ENCODE data around the gene RNF215.
"Not testable (repeated sequence)": the region's sequence is repeated elsewhere in the genome, so short reads cannot be mapped to it uniquely, and the experiment has no call there.

The RNF215 gene

DNA sequence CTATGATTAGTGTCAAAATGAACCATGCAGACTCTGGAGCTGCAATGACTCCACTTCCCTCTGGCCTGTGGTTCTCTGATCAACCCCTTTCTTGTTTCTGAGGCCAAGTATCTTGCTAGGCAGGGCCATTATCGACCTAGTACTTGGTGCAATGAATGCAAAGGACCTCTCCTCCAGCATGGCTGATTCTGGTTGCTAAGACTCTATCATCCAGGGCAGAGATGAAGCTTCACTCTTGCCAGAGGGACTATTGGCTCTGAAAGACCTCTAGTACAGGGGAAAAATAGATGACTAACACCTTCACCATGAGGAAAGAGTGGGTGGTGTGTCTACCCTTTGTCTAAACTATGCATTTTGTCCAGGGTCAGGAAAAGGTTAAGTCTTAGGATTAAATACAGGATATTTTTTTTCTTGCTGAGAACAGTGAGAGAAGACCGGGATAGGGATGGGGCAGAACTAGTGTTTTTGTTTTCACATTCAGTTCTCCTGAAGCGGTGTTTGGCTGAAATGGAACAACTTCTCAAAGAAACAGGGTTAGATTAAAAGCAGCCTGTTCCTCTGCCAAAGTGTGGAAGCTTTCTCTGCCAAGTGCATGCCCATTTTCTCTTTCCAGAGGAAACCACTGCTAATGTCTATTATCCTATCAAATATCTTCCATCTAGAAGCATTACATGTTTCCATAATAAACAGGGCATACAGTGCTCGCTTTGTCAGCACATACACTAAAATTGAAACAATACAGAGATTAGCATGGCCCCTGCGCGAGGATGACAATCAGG lies 33.3 kb upstream of the RNF215 start:
- no peak for DNase-seq

DNA sequence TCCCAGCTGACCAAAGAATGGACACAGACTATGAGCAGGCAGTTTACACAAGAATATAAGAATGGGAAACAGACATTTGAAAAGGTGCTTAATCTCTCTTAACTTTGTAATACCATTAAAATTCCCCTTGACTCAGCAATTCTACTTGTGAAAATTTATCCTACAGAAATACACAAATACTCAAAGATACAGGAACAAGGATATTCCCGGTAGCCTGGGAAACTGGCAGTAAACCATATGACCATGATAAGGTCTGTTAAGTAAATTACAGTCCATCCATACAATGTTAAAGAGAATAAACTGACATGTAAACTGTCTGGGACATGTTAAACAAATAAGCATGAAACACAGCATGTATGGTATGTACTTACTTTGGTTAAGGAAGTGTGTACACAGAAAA lies 29.6 kb upstream of the RNF215 start:
- DNase-seq, result no peak

DNA sequence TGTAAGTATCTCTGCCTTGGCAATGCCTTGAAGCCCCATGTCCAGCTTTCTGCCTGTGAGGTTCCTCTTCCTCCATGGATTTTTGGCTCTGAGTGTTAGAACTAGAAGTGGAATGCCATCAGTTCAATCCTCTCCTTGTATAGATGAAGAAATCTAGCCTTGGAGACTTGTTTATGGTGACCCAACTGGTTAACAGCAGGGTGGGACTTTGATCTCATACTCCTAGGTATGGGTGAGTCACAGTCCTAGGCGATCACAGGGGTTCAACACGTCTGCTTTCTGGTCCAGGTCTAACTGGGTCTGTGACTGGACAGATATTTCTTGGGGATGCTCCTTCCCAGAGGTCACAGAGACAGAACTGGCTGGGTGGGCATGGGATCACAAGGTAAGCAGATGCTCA lies 29.2 kb upstream of the RNF215 start:
- DNase-seq, result no peak

DNA sequence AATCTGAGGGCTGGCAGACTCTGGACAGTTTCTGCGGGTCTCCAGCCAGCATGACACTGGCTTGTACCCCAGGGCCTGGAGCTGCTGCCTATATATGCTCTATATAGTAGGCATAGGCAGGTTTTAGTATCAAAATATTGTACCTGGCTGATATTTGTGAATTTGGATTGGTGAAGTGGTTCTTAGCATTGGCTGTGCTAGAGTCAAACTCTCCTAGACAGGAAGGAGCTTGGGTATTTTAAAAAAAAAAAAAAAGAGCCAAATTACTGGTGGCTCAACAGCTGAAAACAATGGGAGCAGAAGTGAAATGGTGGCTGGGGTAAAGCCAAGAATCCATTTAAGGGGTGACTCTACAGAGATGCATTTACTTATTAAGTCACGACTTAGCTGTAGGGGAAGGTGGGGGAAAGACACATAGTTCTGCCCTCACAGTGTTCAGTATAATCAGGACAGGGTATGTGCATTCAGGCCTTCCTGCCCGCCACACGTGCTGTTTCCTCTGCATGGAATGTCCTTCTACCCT lies 27.4 kb upstream of the RNF215 start:
- no peak for DNase-seq

DNA sequence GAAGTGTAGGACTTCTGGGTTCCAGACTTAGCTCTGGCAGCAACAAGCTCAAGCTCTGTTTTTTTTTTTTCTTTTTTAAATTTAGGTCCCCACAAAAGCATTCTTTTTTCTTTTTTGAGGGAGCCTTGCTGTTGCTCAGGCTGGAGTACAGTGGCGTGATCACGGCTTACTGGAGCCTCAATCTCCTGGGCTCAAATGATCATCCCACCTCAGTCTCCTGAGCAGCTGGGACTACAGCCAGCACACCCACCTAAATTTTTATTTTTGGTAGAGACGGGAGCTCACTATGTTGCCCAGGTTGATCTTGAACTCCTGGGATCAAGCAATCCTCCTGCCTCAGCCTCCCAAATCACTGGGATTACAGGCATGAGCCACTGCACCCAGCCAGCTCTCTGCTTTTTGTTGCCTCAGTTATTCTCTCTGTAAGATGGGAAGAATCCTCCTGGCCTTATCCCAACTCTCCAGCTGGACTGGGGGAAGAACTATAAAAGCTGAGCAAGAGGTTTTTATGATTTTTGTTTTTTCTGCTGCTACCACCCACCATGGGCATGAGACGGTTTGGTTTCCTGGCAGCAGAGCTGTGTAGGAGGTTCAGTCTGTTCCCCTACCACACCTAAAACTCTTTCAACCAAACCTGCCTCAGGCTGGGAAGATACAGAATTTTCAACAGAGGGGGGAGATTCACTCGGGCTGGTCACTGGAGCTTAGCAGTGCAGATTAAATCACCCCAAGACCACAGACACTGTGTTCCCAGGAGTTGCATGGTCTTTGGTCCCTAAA lies 26.7 kb upstream of the RNF215 start:
- DNase-seq, result no peak

DNA sequence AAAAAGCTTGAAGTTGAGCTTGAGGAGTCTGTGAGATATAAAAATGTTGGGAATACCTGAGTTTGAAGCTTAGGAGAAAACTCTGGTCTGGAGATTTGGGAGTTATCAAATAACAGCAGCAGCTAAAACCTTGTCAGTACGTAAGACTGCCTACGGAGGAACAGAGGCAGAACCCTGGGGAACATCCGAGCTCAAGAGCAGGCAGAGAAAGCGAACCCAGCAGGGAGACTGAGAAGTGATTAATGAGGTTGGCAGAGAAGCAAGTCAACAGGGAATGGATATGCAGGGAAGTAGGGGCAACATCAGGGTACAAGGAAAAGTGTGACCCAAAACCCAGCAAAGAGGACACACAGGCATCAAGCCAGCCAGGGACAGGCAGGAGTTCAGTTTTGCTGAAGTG lies 25.8 kb upstream of the RNF215 start:
- no peak for DNase-seq

DNA sequence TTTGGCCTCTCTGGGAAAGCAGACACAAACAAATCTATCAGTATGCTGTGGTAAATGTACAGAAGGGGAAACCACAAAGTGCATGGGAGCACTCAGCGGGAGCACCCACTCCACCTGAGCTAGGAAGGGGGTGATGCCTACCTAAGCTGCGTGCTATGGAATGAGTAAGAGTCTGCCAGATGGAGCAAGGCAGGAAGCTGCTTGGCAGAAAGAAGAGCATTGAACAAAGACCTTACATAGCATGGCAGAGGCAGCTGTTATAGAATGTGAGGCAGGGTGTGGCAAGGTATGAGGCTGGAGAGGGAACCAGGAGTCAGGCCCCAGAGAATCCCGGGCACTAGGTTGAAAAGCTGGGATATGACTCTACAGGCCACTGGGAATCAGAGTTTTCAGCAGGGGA lies 24.6 kb upstream of the RNF215 start:
- DNase-seq, result no peak

DNA sequence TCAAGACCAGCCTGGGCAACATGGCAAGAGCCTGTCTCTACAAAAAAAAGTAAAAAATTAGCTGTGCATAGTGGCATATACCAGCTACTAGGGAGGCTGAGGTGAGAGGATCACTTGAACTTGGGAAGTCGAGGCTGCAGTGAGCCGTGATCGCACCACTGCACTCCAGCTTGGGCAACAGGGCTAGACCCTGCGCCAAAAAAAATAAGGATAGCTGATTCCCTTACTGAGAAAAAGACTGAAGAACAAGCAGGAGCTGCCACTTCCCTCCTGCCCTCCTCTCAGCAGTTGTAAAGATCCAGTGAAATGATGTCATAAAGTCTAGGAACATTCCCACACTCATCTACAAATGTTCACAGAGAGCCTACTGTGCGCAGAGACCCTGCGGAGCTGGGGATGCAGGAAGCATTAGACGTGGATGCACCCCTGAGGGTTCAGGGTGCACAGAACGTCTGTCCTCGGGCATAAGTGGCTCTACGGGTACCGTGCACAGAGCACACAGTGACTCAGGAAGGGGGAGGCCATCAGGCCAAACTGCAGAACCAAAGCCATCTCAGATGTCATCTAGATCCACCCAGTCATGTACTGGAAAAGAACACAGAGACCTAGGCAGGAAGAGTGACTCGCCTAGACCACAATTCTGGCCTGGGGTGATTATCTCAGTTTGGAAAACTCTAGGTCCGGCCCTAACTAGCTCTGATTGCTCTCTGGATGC lies 21.3 kb upstream of the RNF215 start:
- DNase-seq, result no peak

DNA sequence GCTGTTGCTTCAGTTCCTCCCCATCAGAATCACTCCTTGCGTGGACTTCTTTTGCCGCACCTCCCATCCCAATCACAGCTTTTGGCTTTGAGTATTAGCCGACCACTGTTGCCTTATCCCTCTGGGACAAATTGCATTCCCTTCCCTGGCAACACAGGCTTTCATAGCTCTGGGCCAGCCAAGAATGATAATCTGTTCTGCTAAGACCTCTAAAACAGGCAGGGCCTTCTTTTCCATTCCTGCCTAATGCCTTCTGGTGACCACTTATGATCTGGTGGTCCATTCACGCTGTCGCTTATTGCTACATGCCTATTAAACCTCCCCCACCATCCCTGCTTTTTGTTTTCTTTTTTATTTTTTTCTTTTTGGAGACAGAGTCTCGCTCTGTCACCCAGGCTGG lies 19.2 kb upstream of the RNF215 start:
- DNase-seq, result no peak

DNA sequence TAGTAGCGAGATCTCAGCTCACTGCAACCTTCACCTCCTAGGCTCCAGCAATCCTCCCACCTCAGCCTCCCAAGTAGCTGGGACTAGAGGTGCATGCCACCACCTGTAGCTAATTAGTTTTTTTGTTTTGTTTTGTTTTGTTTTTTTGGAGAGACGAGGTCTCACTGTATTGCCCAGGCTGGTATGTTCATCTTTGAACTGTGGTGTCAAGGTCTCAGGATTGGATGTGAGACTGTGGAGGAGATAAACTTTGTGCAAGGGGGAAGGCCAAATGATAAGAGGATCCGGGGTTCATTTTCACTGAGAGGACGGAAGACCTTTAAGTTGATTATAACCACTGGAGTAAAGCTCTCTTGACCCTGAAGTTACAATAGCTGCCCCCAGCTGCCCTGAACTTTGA lies 18.5 kb upstream of the RNF215 start:
- no peak for DNase-seq

DNA sequence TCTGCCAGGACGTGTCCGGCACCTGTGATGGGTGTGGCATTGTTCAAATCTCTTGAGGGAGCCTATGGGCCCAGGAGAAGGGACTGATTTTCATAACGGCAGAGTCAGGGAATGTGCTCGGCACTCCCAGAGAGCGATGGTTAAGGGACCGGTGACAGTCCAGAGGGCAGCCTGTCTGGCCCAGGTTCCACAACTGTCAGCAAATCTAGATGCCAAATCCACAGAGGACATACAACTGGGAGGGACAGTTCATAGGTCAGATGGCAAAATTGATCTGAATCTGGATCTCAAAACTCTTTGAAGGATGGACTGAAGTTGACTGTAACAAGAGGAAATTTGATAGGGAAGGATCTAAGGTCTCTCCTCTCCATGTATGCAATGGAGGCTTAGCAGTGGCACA lies 17.1 kb upstream of the RNF215 start:
- DNase-seq, result no peak

DNA sequence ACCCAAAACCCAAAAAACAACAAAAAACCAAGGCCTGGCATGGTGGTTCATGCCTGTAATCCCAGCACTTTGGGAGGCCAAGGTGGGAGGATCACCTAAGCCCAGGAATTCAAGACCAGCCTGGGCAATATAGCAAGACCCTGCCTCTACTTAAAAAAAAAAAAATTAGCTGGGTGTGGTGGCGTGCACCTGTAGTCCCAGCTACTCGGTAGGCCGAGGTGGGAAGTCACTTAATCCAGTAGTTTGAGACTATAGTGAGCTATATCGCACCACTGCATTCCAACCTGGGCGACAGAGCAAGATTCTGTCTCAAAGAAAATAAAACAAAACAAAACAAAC lies 15.5 kb upstream of the RNF215 start:
- DNase-seq, result not testable (repeated sequence)

DNA sequence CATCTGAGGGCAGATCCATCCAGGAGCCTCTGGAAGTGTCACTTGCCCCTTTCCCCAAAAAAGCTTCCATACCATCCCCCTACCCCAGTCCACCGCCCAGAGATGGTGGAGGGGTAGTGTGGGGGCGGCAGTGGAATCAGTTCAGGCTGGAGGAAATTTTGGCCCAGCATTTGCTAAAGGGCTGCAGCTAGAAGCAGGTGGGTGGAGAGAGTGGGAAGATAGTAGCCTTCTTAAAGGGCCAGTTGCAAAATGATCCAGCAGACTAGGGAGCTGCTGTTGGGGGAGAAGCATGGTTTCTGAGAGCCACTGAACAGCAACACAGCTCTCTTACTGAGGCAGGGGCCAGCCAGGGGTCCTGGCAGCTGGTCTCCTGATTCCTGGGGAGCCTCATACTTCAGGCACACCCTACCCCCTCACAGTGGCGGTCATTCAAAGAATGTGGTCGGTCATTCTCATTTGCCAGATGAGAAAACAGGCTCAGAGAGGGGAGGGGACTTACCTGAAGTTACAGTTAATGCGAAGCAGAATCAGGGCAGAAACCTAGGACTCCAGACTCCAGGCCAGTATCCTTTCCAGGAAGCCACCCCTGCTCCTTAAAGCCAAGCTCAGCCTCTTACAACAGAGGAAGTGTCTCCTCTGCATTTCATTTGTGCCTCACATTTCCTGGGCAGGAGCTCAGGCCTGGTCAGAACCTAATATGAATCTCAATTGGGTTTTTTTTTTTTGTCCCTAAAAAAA lies 15.0 kb upstream of the RNF215 start:
- DNase-seq, result no peak

DNA sequence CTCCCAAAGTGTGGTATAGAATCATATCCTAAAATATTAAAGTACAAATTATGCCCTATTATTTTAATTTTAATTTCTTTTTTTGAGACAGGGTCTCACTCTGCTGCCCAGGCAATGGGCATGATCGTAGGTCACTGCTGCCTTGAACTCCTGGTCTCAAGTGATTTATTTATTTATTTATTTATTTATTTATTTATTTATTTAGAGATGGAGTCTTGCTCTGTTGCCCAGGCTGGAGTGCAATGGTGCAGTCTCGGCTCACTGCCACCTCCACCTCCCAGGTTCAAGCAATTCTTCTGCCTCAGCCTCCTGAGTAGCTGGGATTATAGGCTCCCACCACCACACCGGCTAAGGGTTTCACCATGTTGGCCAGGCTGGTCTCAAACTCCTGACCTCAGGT lies 13.8 kb upstream of the RNF215 start:
- DNase-seq, result not testable (repeated sequence)

DNA sequence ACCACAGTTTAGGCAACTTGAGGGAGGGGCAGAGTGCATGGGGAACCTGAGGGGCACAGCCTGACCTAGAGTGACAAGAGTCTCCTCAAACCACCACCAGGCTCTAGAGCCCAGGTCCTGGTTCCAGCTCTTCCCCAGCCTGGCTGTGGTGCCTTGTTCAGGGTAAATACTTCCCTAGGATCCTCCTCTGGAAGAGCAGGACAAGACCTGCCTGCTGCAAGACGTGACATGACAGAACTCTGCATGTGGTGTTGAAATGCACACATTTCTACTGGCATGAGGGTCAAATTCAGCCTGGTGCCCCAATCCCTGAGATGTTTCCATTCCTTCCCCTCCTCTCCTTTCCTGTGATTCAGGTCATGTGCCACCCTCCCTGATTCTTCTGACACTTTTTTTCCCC lies 12.9 kb upstream of the RNF215 start:
- no peak for DNase-seq

DNA sequence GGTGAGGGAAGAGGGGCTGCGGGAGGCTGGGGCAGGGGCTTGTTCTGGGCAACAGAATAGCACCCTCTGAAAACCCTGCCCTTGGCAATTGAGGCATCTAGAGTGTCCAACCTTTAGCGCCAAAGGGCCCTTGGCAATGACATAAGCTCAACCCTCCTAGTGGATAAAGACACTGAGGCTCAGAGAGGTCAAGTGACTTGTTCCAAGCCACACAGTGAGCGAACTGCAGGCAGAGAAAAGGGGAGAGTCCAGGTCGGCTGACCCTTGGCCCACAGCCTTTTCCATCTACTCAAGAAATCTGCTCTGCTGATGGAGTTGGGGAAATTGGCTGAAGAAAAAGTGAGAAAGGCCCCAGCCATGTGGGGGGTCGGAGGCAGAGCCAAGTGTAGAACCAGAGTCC lies 12.5 kb upstream of the RNF215 start:
- no peak for DNase-seq

DNA sequence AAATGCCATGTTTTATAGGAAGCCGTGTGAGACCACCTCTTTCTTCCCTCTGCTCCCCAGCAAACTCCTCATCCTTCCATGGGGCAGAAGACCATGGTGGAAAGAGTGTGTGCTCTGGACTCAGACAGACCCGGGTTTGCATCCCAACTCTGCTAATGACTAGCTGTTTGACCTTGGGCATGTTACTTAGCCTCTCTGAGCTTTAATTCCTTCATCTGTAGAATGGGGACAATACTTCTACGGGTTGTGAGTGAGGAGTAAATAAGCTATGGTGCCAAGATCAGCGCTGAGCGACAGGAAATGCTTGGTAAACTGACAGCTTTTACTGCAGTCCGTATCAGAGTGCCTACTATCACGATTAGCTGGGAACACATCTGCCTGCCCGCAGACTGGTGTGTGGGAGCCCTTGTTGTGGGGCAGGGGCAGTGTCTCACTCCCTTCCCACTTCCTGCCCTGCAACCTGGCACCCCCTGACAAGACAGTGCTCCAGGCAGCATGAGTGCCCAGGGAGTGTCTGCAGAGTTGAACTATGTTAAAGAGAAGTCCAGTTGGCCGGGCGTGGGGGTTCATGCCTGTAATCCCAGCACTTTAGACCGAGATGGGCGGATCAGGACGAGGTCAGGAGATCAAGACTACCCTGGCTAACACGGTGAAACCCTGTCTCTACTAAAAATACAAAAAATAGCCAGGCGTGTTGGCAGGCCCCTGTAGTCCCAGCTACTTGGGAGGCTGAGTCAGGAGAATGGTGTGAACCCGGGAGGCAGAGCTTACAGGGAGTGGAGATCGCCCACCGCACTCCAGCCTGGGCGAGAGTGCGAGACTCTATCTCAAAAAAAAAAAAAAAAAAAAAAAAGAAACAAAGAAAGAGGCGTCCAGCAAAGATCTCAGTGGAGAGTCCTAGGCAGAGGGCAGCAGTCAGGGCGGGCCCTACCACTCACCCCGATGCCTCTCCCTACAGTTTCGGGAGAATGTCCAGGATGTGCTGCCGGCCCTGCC lies 11.8 kb upstream of the RNF215 start:
- DNase-seq, result no peak

DNA sequence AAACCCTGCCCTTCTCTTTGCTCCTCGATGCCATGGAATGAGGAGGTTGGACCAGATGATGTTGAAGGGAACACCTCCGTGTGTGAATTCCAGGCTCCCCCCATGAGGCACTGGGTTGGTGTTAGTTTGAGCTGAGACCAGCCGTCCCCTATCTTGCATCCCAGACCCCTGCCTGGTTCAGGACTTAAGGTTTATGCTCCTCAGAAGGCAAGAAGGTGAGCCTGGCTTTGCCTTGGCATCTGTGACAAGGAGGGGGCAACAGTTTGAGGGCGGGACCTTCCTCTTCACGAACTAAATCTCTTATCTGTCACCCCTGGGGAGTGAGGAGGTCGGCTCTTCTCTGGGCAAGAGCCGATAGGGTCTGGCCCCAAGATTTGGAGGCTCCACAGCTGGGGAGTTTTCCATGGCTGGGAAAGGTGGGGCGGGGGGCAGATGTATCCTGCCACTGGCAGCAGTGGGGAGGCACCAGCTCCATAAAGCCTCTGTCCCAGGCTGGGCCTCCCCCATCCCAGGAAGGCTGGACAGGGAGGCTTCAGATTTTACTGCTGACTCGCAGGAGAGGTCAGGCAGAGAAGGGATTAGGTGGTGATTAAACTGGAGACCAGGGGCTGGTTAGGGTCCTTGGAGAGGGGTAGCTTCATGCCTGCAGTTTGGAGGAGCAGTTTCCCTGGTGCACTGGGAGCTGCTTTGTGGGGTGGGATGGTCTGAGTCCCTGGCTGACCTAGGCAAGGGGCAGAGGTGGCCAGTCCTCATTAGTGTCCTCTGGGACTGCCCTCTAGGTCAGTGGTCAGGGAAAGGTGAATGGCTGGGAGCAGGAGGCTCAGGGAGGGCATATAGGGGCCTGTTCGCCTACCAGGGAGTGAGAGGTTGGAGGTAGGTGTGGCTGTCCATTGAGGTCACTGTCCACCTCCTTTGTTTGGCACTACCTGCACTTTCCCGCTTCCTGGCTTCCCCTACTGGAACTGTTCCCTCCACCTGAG lies 10.7 kb upstream of the RNF215 start:
- DNase-seq, result no peak

DNA sequence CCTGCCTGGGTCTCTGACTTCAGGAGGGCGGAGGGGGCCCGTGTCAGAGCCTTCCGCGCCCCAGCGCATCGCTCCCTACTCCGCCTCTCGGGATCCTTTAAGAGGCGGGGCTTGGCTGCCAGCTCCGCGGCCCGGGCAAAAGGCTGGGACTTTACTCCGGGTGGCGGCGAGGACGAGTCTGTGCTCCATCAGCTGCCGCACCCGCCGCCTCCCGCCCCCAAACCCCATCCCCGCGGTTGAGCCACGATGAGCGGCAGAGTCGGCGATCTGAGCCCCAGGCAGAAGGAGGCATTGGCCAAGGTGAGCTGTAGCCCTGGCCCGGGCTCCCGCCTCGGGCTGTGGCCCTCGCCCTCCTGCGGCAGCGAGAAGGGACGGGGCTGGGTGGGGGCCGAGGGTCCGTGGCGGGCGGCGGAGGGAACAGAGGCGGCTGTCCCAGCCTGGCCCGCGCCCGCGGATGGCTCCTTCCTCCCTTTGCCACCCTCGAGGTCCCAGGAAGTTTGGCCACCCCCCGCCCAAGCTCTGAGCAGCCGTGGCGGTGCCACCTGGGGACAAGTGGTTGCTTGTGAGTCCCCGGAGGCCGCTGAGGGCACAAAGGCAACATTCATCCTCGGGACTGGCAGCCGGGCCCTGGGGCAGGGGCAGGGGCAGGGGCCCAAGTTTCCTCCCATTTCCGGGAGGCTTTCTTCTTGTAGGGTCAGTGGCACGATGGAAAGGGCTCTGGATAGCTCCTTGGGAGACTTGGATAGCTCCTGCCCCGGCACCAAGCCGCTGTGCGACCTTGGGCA lies 9.9 kb upstream of the RNF215 start, which contains the start of gene SEC14L2:
TSS of gene SEC14L2 (plus strand) at position 148 of the 785 bp plus-strand sequence. CDS start at position 247, 99 bp downstream.
- DNase-seq, result peak; percentile 23 to 74

Data from NCI-H446 (cell line).